Measurements from ENCODE around the gene RECQL. TPM values are rescaled to one million over a fixed set of nuclear protein-coding genes. Genes with fewer than 3 reads are reported as not detected.
"Not testable (repeated sequence)": the region's sequence is repeated elsewhere in the genome, so short reads cannot be mapped to it uniquely, and the experiment has no call there.

RECQL gene
- total RNA-seq, 1 donor from 2014 or later, result 49.1 TPM

GRCh38 chr12:21429994-21430393 lies 71.4 kb downstream of the RECQL start:
- no peak for DNase-seq (ENCODE audit: low spot score)

DNA sequence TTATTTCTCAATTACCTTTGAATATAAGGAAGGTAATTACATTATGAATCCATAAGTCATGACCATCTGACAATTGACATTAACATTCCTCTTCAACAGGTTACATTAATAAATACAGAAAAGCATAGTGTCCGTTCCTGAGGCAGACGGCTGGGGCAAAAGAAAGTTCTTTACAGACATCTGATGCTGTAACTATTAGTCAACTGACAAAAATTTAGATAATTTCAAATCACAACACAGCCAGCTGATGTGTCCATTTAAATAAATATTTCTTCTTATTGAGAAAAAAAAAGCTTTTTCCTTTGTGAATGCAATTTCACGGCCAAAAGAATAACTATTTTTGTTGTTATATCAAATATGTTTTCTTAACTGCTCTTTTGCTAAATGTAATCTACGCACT lies 73.2 kb downstream of the RECQL start:
- no peak for DNase-seq (ENCODE audit: low spot score)

DNA sequence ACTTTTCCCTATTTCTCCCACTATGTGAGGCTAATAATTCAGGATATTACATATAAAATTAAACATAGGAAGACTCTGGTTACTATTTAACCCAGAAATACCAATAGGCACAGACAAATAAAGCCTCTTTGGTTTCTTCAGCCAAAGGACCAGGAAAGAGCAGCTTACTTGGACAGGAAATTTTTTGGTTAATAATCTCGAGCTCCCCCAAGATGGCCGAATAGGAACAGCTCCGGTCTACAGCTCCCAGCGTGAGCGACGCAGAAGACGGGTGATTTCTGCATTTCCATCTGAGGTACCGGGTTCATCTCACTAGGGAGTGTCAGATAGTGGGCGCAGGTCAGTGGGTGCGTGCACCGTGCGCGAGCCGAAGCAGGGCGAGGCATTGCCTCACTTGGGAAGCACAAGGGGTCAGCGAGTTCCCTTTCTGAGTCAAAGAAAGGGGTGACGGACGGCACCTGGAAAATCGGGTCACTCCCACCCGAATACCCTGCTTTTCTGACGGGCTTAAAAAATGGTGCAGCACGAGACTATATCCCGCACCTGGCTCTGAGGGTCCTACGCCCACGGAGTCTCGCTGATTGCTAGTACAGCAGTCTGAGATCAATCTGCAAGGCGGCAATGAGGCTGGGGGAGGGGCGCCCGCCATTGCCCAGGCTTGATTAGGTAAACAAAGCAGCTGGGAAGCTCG lies 82.3 kb downstream of the RECQL start:
- not testable (repeated sequence) for DNase-seq (ENCODE audit: low spot score)

Other genes with a start within 250 kb of the RECQL start
- gene SLCO1A2, start 166.7 kb downstream of the RECQL start, total RNA-seq (ENCODE audit: insufficient read depth, low replicate concordance), result 7.0 TPM
- gene IAPP, start 128.7 kb downstream of the RECQL start, total RNA-seq (ENCODE audit: insufficient read depth, low replicate concordance), result 1.4 TPM
- 21.4 TPM for gene PYROXD1, start 64.0 kb downstream of the RECQL start, total RNA-seq (ENCODE audit: insufficient read depth, low replicate concordance)
- gene GOLT1B, start 154 bp upstream of the RECQL start, total RNA-seq (ENCODE audit: insufficient read depth, low replicate concordance), result 48.6 TPM
- 7.7 TPM for gene SPX, start 24.7 kb upstream of the RECQL start, total RNA-seq (ENCODE audit: insufficient read depth, low replicate concordance)
- 0.48 TPM for gene GYS2, start 103.2 kb upstream of the RECQL start, total RNA-seq (ENCODE audit: insufficient read depth, low replicate concordance)
- 140 TPM for gene LDHB, start 156.2 kb upstream of the RECQL start, total RNA-seq (ENCODE audit: insufficient read depth, low replicate concordance)